DND-41 (cell line): ENCODE data around the gene CTTN.
A peak's percentile ranks its signal among the peaks of the same experiment; 100 is the strongest.

ENCODE experiments used
- ATAC-seq: fragments of 200-7000 bp; cut with Tn5 transposase; 3 replicates; pipeline ENCODE4 v1.9.1; 2021; ENCODE audit warnings: low read depth; ENCODE audit not compliant: insufficient read depth
- DNase-seq: peaks from one replicate; pipeline ENCODE4 v3.0.0-alpha.2; 2020
- H2AFZ ChIP-seq: 2 replicates; pipeline ENCODE4 v1.6.0; 2012; ENCODE audit warnings: low read depth, low read length
- H3K27ac ChIP-seq: 2 replicates; pipeline ENCODE4 v1.5.1; 2012; ENCODE audit warnings: low read length, inconsistent platforms
- H3K27me3 ChIP-seq: fragments of 200-600 bp; sonication (generic); 2 replicates; pipeline ENCODE4 v1.6.0; 2012; ENCODE audit warnings: low read length, mild to moderate bottlenecking, inconsistent platforms; ENCODE audit not compliant: insufficient read depth, poor library complexity
- H3K36me3 ChIP-seq: 2 replicates; pipeline ENCODE4 v1.5.1; 2012; ENCODE audit warnings: low read length, inconsistent platforms; ENCODE audit not compliant: insufficient read depth
- H3K4me1 ChIP-seq: 2 replicates; pipeline ENCODE4 v1.5.1; 2012; ENCODE audit warnings: mild to moderate bottlenecking, low read length; ENCODE audit not compliant: insufficient read depth
- H3K4me2 ChIP-seq: 2 replicates; pipeline ENCODE4 v1.6.0; 2012; ENCODE audit warnings: mild to moderate bottlenecking, moderate library complexity, low read length, inconsistent platforms; ENCODE audit not compliant: insufficient read depth
- H3K4me3 ChIP-seq, 2 experiments: fragments of 200-600 bp in 1 of 2; shearing (Covaris generic) in 1 of 2; 2 replicates each; pipeline ENCODE4 v1.5.1; 2012 to 2016; ENCODE audit warnings: inconsistent platforms in 2 of 2, low read length in 2 of 2, mild to moderate bottlenecking in 2 of 2, low read depth in 1 of 2, moderate library complexity in 1 of 2
- H3K79me2 ChIP-seq: 2 replicates; pipeline ENCODE4 v1.6.0; 2012; ENCODE audit warnings: low read length, inconsistent platforms; ENCODE audit not compliant: insufficient read depth
- H3K9ac ChIP-seq: 2 replicates; pipeline ENCODE4 v1.6.0; 2012; ENCODE audit warnings: low read depth, mild to moderate bottlenecking, inconsistent platforms, low read length, moderate library complexity
- H3K9me3 ChIP-seq: 2 replicates; pipeline ENCODE4 v1.5.1; 2012; ENCODE audit warnings: low read length, moderate library complexity, mild to moderate bottlenecking, inconsistent platforms; ENCODE audit not compliant: insufficient read depth, severe bottlenecking
- H4K20me1 ChIP-seq: 2 replicates; pipeline ENCODE4 v1.6.0; 2012; ENCODE audit warnings: low read length; ENCODE audit not compliant: insufficient read depth
- CTCF ChIP-seq: IDR thresholded peaks from 2 replicates; pipeline ENCODE4 v1.5.1; 2012; ENCODE audit warnings: borderline replicate concordance, low read length, moderate library complexity, mild to moderate bottlenecking; ENCODE audit not compliant: poor library complexity, severe bottlenecking; ENCODE audit errors: extremely low read depth
- EZH2 ChIP-seq: IDR thresholded peaks from 3 replicates; pipeline ENCODE4 v1.6.1; 2012; ENCODE audit warnings: borderline replicate concordance, low read depth, mild to moderate bottlenecking, moderate library complexity, low read length, inconsistent platforms; ENCODE audit not compliant: severe bottlenecking

Gene CTTN

GRCh38 chr11:70400643-70401042 is 2.3 kb downstream of the CTTN start:
- no peak overlapping the region for H3K4me3 ChIP-seq
- no peaks in the 10 kb centered on the region for H3K36me3 ChIP-seq
- H3K9me3 ChIP-seq = no peaks in the 10 kb centered on the region
- no peaks in the 10 kb centered on the region for H3K27me3 ChIP-seq
- no peak overlapping the region for H3K9ac ChIP-seq
- peaks cover 23% of the 10 kb centered on the region for H4K20me1 ChIP-seq
- peak; percentile 16 for DNase-seq
- H3K4me1 ChIP-seq = peaks cover 31% of the 10 kb centered on the region
- no peak for TF ChIP-seq CTCF
- no peak for TF ChIP-seq EZH2
- no peak overlapping the region for H3K4me2 ChIP-seq
- no peaks in the 10 kb centered on the region for H3K79me2 ChIP-seq
- no peak overlapping the region for H3K27ac ChIP-seq
- ATAC-seq = 0 out of 3 replicates have a peak, but pooled peaks have one; percentile 33
- H2AFZ ChIP-seq = no peak overlapping the region

- Histone ChIP-seq H3K4me2 (no peak overlapping the region), H3K36me3 (no peaks in the 10 kb centered on the region), H3K27me3 (no peaks in the 10 kb centered on the region), H3K9me3 (no peaks in the 10 kb centered on the region), H3K79me2 (no peaks in the 10 kb centered on the region), H3K9ac (no peak overlapping the region), H3K4me3 (no peak overlapping the region), H3K27ac (no peak overlapping the region), H2AFZ (no peak overlapping the region), H4K20me1 (peaks cover 23% of the 10 kb centered on the region), H3K4me1 (peaks cover 24% of the 10 kb centered on the region)
- TF ChIP-seq CTCF (no peak), EZH2 (no peak)
- DNase-seq = no peak
- ATAC-seq = no peak
Measured at GRCh38 chr11:70402016-70402415, 3.7 kb downstream of the CTTN start.

GRCh38 chr11:70402685-70403084 is 4.4 kb downstream of the CTTN start:
- ATAC-seq (no peak), DNase-seq (no peak)
- Histone ChIP-seq H3K4me3 (no peak overlapping the region), H2AFZ (no peak overlapping the region), H3K9me3 (no peaks in the 10 kb centered on the region), H3K27me3 (no peaks in the 10 kb centered on the region), H3K9ac (no peak overlapping the region), H4K20me1 (peaks cover 23% of the 10 kb centered on the region), H3K36me3 (no peaks in the 10 kb centered on the region), H3K27ac (no peak overlapping the region), H3K79me2 (no peaks in the 10 kb centered on the region), H3K4me2 (no peak overlapping the region), H3K4me1 (peaks cover 17% of the 10 kb centered on the region)
- TF ChIP-seq CTCF = no peak
- TF ChIP-seq EZH2 = no peak

- DNase-seq (no peak), ATAC-seq (no peak)
- no peaks in the 10 kb centered on the region for H3K79me2 ChIP-seq
- no peaks in the 10 kb centered on the region for H3K36me3 ChIP-seq
- H2AFZ ChIP-seq = no peak overlapping the region
- H3K9ac ChIP-seq = no peak overlapping the region
- H3K27ac ChIP-seq = no peak overlapping the region
- no peak overlapping the region for H3K4me3 ChIP-seq
- H4K20me1 ChIP-seq = peaks cover 20% of the 10 kb centered on the region
- no peak overlapping the region for H3K4me2 ChIP-seq
- 0 out of 2 replicates have a peak, but pooled peaks cover 7% of the 10 kb centered on the region for H3K4me1 ChIP-seq
- no peaks in the 10 kb centered on the region for H3K27me3 ChIP-seq
- TF ChIP-seq EZH2 (no peak), CTCF (no peak)
- no peaks in the 10 kb centered on the region for H3K9me3 ChIP-seq
Measured at GRCh38 chr11:70404244-70404643, 5.9 kb downstream of the CTTN start.
